HTR-8/SVneo (cell line): ENCODE measurements around the gene HLA-DRB5.
"Not testable (repeated sequence)": the region's sequence is repeated elsewhere in the genome, so short reads cannot be mapped to it uniquely, and the experiment has no call there.

ENCODE experiments used
- DNase-seq: peaks from one replicate; pipeline ENCODE4 v3.0.0; 2011; ENCODE audit warnings: low spot score, mixed read lengths; ENCODE audit not compliant: insufficient read length
- FAIRE-seq: peaks from 2 replicates; lab custom pipeline; 2011; peaks lifted over from hg19 to GRCh38; lab: Jason Lieb, UNC

Gene HLA-DRB5

GRCh38 chr6:32517654-32518445 lies 12.2 kb downstream of the HLA-DRB5 start:
- FAIRE-seq = no peak
- no peak for DNase-seq

GRCh38 chr6:32501016-32501415 lies 29.1 kb downstream of the HLA-DRB5 start:
- DNase-seq (no peak), FAIRE-seq (no peak)

GRCh38 chr6:32492351-32492750 lies 37.7 kb downstream of the HLA-DRB5 start:
- DNase-seq (no peak), FAIRE-seq (no peak)

- DNase-seq (no peak), FAIRE-seq (no peak)
Observed at GRCh38 chr6:32491700-32492099, 38.4 kb downstream of the HLA-DRB5 start.

GRCh38 chr6:32488083-32488482 lies 42.0 kb downstream of the HLA-DRB5 start:
- FAIRE-seq = no peak
- no peak for DNase-seq

GRCh38 chr6:32484614-32484998 lies 45.5 kb downstream of the HLA-DRB5 start:
- no peak for DNase-seq
- FAIRE-seq = no peak

GRCh38 chr6:32483968-32484613 lies 46.0 kb downstream of the HLA-DRB5 start:
- DNase-seq (no peak), FAIRE-seq (no peak)

GRCh38 chr6:32475392-32476206 lies 54.5 kb downstream of the HLA-DRB5 start:
- FAIRE-seq (no peak), DNase-seq (no peak)

GRCh38 chr6:32473376-32474348 lies 56.4 kb downstream of the HLA-DRB5 start:
- FAIRE-seq = not testable (repeated sequence)
- DNase-seq = peak; percentile 12

GRCh38 chr6:32472781-32473375 lies 57.2 kb downstream of the HLA-DRB5 start:
- FAIRE-seq = no peak

GRCh38 chr6:32467743-32468503 lies 62.2 kb downstream of the HLA-DRB5 start:
- not testable (repeated sequence) for FAIRE-seq, DNase-seq

More at GRCh38 chr6:32472781-32473375, 57.2 kb downstream of the HLA-DRB5 start:
- DNase-seq = no peak
